OCI-LY1 (cell line): Measurements from ENCODE around the gene HIGD2A.

Experiments used
- H2AFZ ChIP-seq: fragments of 200-600 bp; sonication (generic), shearing (Covaris generic); 2 replicates; pipeline ENCODE4 v1.6.0; 2014; ENCODE audit warnings: antibody characterized with exemption, mild to moderate bottlenecking, low read length
- H3F3A ChIP-seq: fragments of 200-600 bp; sonication (generic), shearing (Covaris generic); 2 replicates; pipeline ENCODE4 v1.6.0; 2014; ENCODE audit warnings: mild to moderate bottlenecking, antibody characterized with exemption, low read length, moderate library complexity; ENCODE audit not compliant: insufficient read depth
- H3K27ac ChIP-seq: fragments of 200-600 bp; sonication (generic); 2 replicates; pipeline ENCODE4 v1.5.1; 2014; ENCODE audit warnings: low read length, mixed run types, mild to moderate bottlenecking, low read depth; ENCODE audit not compliant: poor library complexity, severe bottlenecking
- H3K27me3 ChIP-seq: fragments of 200-600 bp; sonication (generic); 2 replicates; pipeline ENCODE4 v1.6.0; 2014; ENCODE audit warnings: antibody characterized with exemption, mild to moderate bottlenecking, low read length, moderate library complexity; ENCODE audit not compliant: insufficient read depth
- H3K36me3 ChIP-seq: fragments of 200-600 bp; sonication (generic); 2 replicates; pipeline ENCODE4 v1.6.1; 2014; ENCODE audit warnings: mild to moderate bottlenecking, antibody characterized with exemption, low read length, moderate library complexity, mixed read lengths; ENCODE audit not compliant: insufficient read depth
- H3K4me1 ChIP-seq: fragments of 200-600 bp; sonication (generic); 2 replicates; pipeline ENCODE4 v1.5.1; 2014; ENCODE audit warnings: mild to moderate bottlenecking, low read length, moderate library complexity; ENCODE audit not compliant: insufficient read depth, severe bottlenecking
- H3K4me2 ChIP-seq: fragments of 200-600 bp; sonication (generic), shearing (Covaris generic); 2 replicates; pipeline ENCODE4 v1.6.1; 2014; ENCODE audit warnings: low read length
- H3K4me3 ChIP-seq: fragments of 200-600 bp; sonication (generic); 2 replicates; pipeline ENCODE4 v1.5.1; 2014; ENCODE audit warnings: low read length, low read depth, mild to moderate bottlenecking, mixed read lengths; ENCODE audit not compliant: poor library complexity, severe bottlenecking
- H3K79me2 ChIP-seq: fragments of 200-600 bp; shearing (Covaris generic); 2 replicates; pipeline ENCODE4 v1.6.1; 2016; ENCODE audit warnings: mixed run types, low read length, mixed read lengths; ENCODE audit not compliant: insufficient read depth
- H3K9ac ChIP-seq: fragments of 200-600 bp; sonication (generic), shearing (Covaris generic); 2 replicates; pipeline ENCODE4 v1.6.1; 2014; ENCODE audit warnings: mild to moderate bottlenecking, low read length, mixed read lengths
- H3K9me2 ChIP-seq: fragments of 200-600 bp; sonication (generic), shearing (Covaris generic); 2 replicates; pipeline ENCODE4 v1.6.1; 2014; ENCODE audit warnings: low read depth, mild to moderate bottlenecking, low read length, mixed read lengths
- H3K9me3 ChIP-seq: fragments of 200-600 bp; shearing (Covaris generic); 2 replicates; pipeline ENCODE4 v1.6.1; 2014; ENCODE audit warnings: low read length, mixed read lengths
- H4K20me1 ChIP-seq: fragments of 200-600 bp; sonication (generic), shearing (Covaris generic); 2 replicates; pipeline ENCODE4 v1.6.0; 2016; ENCODE audit warnings: mild to moderate bottlenecking, low read length; ENCODE audit not compliant: insufficient read depth
- CTCF ChIP-seq: fragments of 200-600 bp; sonication (generic), shearing (Covaris generic); IDR thresholded peaks from 2 replicates; pipeline ENCODE4 v1.5.1; 2017; ENCODE audit warnings: mild to moderate bottlenecking, antibody characterized with exemption, low read length, moderate library complexity, mixed read lengths
- EZH2 ChIP-seq: fragments of 200-600 bp; sonication (generic), shearing (Covaris generic); IDR thresholded peaks from 2 replicates; pipeline ENCODE4 v1.8.0; 2017; ENCODE audit warnings: borderline replicate concordance, mixed run types, mild to moderate bottlenecking, antibody characterized with exemption, low read length, moderate library complexity, mixed read lengths

The HIGD2A gene

GRCh38 chr5:176394096-176394495 is 5.5 kb downstream of the HIGD2A start:
- no peaks in the 10 kb centered on the region for H3K9me2 ChIP-seq
- no peaks in the 10 kb centered on the region for H3K27me3 ChIP-seq
- H3K4me3 ChIP-seq, result no peak overlapping the region
- no peaks in the 10 kb centered on the region for H4K20me1 ChIP-seq
- H3K9ac ChIP-seq, result no peak overlapping the region
- no peak overlapping the region for H3K27ac ChIP-seq
- H3K9me3 ChIP-seq, result no peaks in the 10 kb centered on the region
- H2AFZ ChIP-seq, result no peak overlapping the region
- H3F3A ChIP-seq, result no peaks in the 10 kb centered on the region
- H3K79me2 ChIP-seq, result no peaks in the 10 kb centered on the region
- H3K4me2 ChIP-seq, result no peak overlapping the region
- TF ChIP-seq CTCF (no peak), EZH2 (no peak)
- peaks cover 9% of the 10 kb centered on the region for H3K4me1 ChIP-seq
- H3K36me3 ChIP-seq, result peaks cover 41% of the 10 kb centered on the region; the same call in 1 of the 2 replicates

- Histone ChIP-seq H3K9me2 (no peaks in the 10 kb centered on the region), H3K4me1 (peaks cover 2% of the 10 kb centered on the region), H3F3A (no peaks in the 10 kb centered on the region), H3K9ac (no peak overlapping the region), H3K27ac (no peak overlapping the region), H3K79me2 (no peaks in the 10 kb centered on the region), H3K27me3 (no peaks in the 10 kb centered on the region), H3K36me3 (peaks cover 41% of the 10 kb centered on the region; the same call in 1 of the 2 replicates), H3K4me2 (no peak overlapping the region), H3K9me3 (no peaks in the 10 kb centered on the region), H2AFZ (no peak overlapping the region), H4K20me1 (no peaks in the 10 kb centered on the region), H3K4me3 (no peak overlapping the region)
- TF ChIP-seq EZH2 (no peak), CTCF (no peak)
These were observed 6.5 kb downstream of the HIGD2A start for GRCh38 chr5:176394881-176395675.

- no peaks in the 10 kb centered on the region for H3K27me3 ChIP-seq
- H3K4me2 ChIP-seq, result no peak overlapping the region
These were observed 7.8 kb downstream of the HIGD2A start for GRCh38 chr5:176396330-176396729.

More at GRCh38 chr5:176396330-176396729, 7.8 kb downstream of the HIGD2A start:
- Histone ChIP-seq H4K20me1 (no peaks in the 10 kb centered on the region), H3F3A (no peaks in the 10 kb centered on the region), H3K79me2 (no peaks in the 10 kb centered on the region), H3K9me2 (no peaks in the 10 kb centered on the region), H3K36me3 (peaks cover 28% of the 10 kb centered on the region; the same call in 1 of the 2 replicates), H2AFZ (no peak overlapping the region), H3K4me3 (no peak overlapping the region), H3K4me1 (no peaks in the 10 kb centered on the region), H3K27ac (no peak overlapping the region), H3K9me3 (no peaks in the 10 kb centered on the region), H3K9ac (no peak overlapping the region)
- no peak for TF ChIP-seq CTCF
- no peak for TF ChIP-seq EZH2
